ENCODE data around the gene RSRC1.

DNA sequence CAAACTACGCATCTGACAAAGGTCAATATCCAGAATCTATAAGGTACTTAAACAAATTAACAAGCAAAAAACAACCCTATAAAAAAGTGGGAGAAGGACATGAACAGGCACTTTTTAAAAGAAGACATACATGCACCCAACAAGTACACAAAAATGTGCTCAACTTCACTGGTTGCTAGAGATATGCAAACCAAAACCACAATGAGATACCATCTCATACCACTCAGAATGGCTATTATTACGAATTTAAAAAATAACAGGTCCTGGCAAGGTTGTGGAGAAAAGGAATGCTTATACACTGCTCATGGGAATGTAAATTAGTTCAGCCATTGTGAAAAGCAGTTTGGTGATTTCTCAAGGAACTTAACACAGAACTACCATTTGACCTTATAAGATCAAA is 285.5 kb downstream of the RSRC1 start:
- TF ChIP-seq, protein P1, sequence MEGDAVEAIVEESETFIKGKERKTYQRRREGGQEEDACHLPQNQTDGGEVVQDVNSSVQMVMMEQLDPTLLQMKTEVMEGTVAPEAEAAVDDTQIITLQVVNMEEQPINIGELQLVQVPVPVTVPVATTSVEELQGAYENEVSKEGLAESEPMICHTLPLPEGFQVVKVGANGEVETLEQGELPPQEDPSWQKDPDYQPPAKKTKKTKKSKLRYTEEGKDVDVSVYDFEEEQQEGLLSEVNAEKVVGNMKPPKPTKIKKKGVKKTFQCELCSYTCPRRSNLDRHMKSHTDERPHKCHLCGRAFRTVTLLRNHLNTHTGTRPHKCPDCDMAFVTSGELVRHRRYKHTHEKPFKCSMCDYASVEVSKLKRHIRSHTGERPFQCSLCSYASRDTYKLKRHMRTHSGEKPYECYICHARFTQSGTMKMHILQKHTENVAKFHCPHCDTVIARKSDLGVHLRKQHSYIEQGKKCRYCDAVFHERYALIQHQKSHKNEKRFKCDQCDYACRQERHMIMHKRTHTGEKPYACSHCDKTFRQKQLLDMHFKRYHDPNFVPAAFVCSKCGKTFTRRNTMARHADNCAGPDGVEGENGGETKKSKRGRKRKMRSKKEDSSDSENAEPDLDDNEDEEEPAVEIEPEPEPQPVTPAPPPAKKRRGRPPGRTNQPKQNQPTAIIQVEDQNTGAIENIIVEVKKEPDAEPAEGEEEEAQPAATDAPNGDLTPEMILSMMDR (IDR thresholded peaks at IDR 0.05) = no peak
- TF ChIP-seq POLR2A (IDR thresholded peaks at IDR 0.05) = no peak
